ENCODE data around the gene FAM240B.

GRCh38 chr9:38713426-38713825, 6.5 kb downstream of the FAM240B start:
- no peak for TF ChIP-seq PBX2 (CRISPR knock-in tag; IDR thresholded peaks at IDR 0.05; ENCODE audit: low read depth)
- TF ChIP-seq PBX2 (tag; conservative IDR thresholded peaks at IDR 0.05; ENCODE audit: low read depth): no peak
- no peak for TF ChIP-seq GATA2 (CRISPR knock-in tag; IDR thresholded peaks at IDR 0.05)
- TF ChIP-seq RBM22 (IDR thresholded peaks at IDR 0.05; ENCODE audit: low read depth, low read length, poor library complexity, severe bottlenecking): no peak
- TF ChIP-seq ZZZ3 (IDR thresholded peaks at IDR 0.05): no peak
- no peak for TF ChIP-seq POLR2AphosphoS5 (IDR thresholded peaks at IDR 0.05; ENCODE audit: control insufficient read depth, insufficient read depth, low read depth, low read length)

Data from K562 (cell line).